Upper lobe of left lung (tissue), 4 donors: Measurements from ENCODE around the gene CST7.
"Not testable (repeated sequence)": the region's sequence is repeated elsewhere in the genome, so short reads cannot be mapped to it uniquely, and the experiment has no call there.

ENCODE experiments used
- CTCF ChIP-seq, 6 experiments: fragments of 450-650 bp in 4 of 6; fragments of 200-600 bp in 2 of 6; sonication (generic) in 2 of 6; IDR thresholded peaks; one replicate each; pipeline ENCODE4 v1.5.1; 2016 to 2019; ENCODE audit warnings: antibody characterized with exemption in 6 of 6
- EP300 ChIP-seq, 4 donors: sonication (generic); formaldehyde crosslinking; IDR thresholded peaks; one replicate each; pipeline ENCODE4 v1.5.1; 2017; ENCODE audit warnings: antibody characterized with exemption in 4 of 4, control low read depth in 2 of 4
- POLR2AphosphoS5 ChIP-seq, 2 donors: sonication (generic); formaldehyde crosslinking; IDR thresholded peaks; one replicate each; pipeline ENCODE4 v1.5.1; 2017; ENCODE audit warnings: antibody characterized with exemption in 2 of 2

GRCh38 chr20:24920706-24921105 is 28.4 kb upstream of the CST7 start:
- not testable (repeated sequence) for TF ChIP-seq POLR2AphosphoS5, CTCF, EP300 (IDR thresholded peaks at IDR 0.05)
